ENCODE results near the gene DPCD.

DPCD gene

GRCh38 chr10:101587725-101588653 is at the start of gene DPCD, which contains the start of gene POLL:
TSS of gene DPCD (plus strand) at chr10:101588321. CDS start at chr10:101588337, 16 bp downstream.
TSS of gene POLL (minus strand) at chr10:101588257. CDS start at chr10:101587360, 897 bp downstream.
- DNase-seq = peak; percentile 83

- peak; percentile 16 for DNase-seq
Measured at GRCh38 chr10:101538446-101538845, 49.7 kb upstream of the DPCD start.

DNA sequence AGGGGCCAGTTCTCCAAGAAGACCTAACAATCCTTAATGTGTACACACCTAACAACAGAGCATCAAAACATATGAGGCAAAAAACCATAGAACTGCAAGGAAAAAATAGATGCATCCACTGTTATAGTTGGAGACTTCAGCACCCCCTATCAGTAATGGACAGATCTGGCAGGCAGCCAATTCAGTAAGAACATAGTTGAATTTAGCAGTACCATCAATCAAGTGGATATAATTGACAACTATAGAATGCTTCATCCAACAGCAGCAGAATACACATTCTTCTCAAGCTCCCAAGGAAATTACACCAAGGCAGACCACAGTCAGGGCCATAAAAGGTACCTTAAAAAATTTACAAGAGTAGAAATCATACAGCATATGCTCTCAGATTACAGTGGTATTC is 42.2 kb upstream of the DPCD start:
- no peak for DNase-seq

GRCh38 chr10:101550965-101551364 is 37.2 kb upstream of the DPCD start:
- no peak for DNase-seq

- DNase-seq = no peak
Measured at GRCh38 chr10:101552442-101552841, 35.7 kb upstream of the DPCD start.

DNA sequence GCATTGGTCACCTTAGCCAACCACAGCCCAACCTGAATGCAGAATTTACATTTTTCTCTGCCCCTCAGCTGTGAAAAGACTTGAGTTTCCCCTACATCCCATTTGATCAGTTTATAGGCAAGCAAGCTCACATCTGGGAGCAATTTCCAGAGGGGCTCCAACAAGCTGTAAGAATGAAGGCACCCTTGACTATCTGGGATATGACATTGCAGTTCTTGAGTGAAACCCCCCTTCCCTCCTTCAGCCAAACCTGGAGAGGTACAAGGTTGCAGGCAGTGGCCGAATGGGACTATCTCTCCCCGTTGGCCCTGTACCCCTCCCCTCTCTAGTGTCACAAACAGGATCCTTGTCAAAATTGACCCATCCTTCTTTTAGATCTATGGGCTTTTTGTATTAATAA is 30.6 kb upstream of the DPCD start:
- DNase-seq = no peak

GRCh38 chr10:101558204-101558603 is 29.9 kb upstream of the DPCD start:
- no peak for DNase-seq

DNA sequence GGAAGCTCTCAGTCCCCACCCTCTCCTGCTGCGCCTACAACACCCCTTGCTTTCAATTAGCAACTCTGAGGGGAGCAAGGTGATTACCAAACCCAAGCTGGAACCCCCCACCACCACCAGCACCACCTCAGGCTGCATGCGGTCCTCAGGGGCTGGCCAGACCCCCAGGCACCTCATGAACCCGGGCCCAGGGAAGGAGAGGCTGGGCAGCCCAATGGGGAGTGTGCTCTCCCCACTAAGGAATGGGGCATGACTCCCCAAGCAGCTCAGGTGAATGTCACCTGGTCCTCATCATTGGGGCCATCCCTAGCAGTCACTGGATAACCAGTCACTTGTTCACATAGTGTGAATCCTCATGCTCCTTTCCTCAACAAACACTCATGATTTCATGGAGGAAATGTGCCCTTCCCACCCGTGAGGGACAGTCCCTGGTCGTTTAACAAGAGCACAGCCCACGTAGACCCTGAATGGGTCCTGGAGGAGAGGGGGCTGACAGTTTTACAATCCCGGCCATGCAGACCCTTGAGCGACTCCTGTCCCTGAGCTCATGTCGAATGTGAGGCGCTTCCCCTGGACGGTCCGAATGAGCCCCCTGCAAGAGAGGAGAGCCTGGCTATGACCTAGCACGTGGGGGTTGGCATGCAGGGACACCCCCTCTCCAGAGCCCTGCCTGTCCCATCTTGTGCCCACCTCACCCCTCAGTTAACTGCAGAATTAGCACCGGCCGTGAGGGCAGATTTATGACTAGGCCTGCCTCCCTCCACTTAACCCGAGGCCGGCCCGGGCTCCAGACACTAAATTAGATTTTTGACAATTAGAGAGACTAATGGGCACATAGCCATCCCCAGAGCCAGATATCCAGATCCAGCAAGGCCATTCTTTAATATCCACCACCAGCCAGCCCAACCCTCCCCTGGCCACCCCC is 29.2 kb upstream of the DPCD start:
- no peak for DNase-seq

DNA sequence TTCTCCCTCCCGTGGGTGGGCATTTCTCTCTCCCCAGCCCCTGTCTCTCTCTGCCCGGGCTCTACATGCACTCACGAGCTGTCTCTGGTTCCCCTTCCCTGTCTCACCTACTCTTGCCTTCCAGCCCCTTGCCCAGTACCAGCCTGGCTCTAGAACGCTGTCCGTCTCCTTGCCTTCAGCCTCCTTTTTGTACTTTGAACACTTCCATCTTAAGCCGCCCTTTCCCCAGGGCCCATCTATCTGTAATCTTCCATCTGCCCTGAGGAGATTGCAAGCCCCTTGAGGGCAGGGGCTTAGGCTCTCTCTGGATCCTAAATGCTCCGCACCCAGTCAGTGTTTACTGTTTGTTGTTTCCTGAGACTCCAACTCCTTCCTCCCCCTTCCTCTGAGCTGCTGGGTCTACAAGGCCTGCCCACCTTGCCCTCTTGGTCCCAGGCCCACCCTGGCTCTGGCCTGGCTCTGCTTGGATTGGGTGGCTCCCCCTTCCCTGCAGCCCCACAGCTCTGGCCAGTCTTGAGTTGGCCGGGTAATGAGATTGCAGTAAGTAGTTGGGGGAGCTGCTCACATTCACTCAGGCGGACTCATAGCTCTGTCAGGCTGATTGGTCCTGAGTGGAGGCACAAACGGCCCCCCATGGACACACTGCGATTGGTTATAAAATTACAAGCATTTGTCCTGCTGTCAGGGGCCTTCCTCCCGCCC is 28.4 kb upstream of the DPCD start:
- no peak for DNase-seq

DNA sequence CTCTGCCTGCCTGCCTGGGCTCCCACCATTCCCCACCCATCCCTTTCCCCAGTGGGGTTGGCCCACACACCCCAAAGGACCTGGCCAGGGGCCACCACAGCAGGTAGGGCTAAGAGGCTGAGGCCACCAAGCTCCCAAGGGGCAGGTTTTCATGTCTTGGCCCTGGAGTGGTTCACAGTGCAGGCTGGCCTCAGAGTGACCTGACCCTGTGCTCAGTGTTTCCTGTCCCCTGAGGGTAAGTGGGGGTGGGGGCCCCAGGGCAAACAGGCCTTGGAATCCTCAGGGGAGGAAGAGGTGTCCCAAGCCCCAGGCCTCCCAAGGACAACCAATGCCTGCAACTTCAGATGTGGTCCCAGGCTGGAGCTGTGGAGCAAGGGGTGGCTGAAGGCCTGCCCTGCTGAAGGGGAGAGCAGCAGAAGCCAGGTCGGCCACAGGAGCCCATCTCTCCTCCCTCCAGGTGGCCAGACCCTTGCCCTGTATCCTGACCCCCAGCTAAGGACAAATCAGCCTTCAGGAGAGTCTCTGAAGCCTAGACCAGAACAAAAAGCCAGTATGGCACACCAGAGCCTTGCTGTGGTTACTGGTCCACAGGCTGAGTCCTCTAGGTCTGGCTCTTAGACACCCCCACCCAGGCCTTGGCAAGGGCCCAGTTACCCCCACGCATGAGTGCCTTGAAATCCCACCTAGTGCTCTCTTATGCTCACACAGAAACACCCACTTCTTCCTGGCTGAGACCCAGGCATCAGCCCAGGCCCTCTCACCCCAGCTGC is 27.6 kb upstream of the DPCD start:
- no peak for DNase-seq

- DNase-seq = no peak
Measured at GRCh38 chr10:101561068-101561915, 26.8 kb upstream of the DPCD start.

GRCh38 chr10:101562231-101562630 is 25.9 kb upstream of the DPCD start:
- no peak for DNase-seq

- no peak for DNase-seq
Measured at GRCh38 chr10:101563007-101563406, 25.1 kb upstream of the DPCD start.

GRCh38 chr10:101563497-101564040 is 24.6 kb upstream of the DPCD start:
- no peak for DNase-seq

DNA sequence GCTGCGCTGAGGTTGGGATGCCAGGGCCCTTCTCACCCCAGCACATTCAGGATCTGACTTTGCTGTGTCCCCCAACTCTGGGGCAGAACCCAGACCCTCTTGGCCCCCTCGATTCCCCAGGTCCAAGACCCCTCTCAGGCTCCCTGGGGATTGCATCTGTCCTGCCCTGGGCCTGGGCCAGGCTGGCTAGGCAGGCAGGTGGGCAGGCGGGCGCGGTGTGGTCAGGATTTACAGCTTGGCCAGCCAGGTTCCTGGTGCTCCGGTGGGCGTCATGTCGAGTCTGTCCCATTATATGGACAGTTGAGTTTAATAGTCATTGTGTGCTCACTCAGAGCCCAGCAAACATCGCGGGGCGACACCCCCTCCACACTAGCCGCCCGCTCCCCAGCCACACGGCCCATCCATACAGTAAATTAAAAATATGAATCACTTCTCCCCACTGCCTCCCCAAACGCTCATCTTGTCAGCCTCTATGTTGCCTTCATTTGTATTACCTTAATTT is 23.6 kb upstream of the DPCD start:
- no peak for DNase-seq

- DNase-seq = no peak
Measured at GRCh38 chr10:101565370-101565900, 22.7 kb upstream of the DPCD start.

DNA sequence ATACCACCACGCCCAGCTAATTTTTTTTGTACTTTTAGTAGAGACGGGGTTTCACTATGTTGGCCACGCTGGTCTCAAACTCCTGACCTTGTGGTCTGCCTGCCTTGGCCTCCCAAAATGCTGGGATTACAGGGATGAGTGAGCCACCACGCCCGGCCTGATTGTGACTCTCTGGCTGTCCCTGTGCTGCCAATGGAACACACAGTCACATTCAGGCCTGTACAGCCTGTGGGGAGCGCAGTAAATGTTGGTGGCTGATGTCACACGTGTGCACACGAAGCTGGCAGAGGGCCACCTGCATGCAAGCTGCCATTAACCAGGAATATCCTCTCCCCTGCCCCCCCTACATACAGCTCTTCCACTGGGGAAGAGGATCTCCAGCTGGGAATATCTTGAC is 22.2 kb upstream of the DPCD start:
- no peak for DNase-seq

DNA sequence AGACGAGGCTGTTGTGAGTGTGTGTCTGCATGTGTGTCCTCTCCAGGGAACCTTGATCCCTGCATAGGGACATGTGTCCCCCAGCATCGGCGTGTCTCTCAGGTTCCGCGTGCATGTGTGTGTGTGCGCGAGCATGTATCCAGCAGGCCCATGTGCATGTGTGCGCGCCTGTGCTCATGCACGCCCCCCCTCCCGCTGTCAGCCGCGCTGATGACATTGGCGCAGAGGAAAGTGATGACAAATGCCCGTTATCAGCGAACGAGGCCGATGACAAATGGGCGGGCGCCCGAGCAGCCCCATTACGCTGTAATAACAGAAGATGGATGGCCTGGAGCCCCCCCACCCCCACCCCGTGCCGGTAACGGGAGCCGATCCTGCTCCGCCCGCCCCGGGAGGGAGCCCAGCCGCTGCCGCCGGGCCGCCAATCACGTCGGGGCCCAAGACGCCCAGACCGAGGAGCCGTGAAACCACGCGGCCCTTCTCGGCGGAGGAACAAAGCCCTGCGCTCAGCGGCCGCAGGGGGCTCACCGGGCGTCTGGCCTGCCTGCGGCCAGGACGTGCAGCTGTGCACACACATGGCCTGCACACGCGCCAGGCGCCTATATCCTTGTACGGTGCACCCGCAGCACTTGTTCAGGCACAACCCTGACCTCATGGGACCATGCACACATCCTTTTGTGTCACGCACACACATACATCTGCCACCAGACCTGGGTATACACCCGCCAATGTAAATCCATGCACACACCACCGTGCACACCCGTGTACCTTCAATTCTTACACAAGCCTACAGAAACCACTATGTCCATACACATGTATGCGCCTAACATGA is 21.6 kb upstream of the DPCD start:
- peak; percentile 15 for DNase-seq
